HS-27A (cell line): ENCODE measurements around the gene INPP5J.
"Not testable (repeated sequence)": the region's sequence is repeated elsewhere in the genome, so short reads cannot be mapped to it uniquely, and the experiment has no call there.

Source experiments
- DNase-seq: peaks from one replicate; pipeline ENCODE4 v3.0.0-alpha.2; 2012; ENCODE audit warnings: low read depth, missing footprints

Gene INPP5J

DNA sequence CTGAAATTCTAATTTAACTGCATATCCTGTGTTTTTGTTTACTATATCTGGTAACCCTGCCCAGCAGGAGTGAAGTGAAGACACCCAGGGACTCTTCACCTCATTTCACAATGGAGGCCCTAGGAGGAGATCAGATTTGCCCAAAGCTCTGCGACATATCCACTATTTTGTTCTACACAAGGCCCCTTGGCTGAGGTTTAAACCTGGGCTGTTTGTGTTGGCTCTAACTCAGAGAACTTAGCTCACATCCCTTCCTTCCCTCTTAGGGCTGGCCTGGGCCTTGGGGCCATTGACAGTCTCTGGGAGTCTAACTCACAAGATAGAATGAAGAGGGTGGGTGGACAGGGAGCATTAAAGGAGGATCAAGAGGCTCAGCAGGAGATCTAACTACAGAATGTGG lies 25.7 kb downstream of the INPP5J start:
- no peak for DNase-seq

DNA sequence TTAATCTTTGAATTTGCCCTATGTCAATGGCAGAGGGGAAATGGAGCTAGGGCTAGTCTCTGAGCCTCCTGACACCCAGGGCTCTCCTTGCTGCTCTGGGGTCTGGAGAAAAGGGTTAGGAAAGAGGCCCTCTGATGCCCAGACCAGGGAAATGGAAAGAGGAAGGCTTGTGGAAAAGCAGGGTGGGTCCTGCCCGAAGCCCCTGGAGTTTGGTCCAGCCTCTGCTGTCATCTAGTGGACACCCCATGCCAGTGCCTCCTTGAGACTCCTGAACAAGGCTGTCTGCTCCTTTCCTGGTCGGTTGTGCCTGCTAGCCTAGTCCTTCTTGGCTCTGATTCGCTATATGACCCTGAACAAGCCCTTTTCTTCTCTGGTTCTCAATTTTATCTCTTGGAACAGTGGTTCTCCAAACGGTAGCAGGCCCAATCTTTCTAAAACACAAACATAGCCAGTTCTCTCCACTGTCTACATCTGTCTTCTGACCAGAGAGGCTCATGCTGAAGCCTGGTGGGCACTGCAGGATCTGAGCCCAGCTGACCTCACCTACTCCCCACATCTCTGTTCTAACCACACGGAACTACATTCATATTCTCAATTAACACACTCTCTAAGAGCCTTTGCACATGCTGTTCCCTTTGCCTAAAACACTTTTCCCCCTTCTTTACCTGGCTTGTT lies 26.3 kb downstream of the INPP5J start:
- no peak for DNase-seq

DNA sequence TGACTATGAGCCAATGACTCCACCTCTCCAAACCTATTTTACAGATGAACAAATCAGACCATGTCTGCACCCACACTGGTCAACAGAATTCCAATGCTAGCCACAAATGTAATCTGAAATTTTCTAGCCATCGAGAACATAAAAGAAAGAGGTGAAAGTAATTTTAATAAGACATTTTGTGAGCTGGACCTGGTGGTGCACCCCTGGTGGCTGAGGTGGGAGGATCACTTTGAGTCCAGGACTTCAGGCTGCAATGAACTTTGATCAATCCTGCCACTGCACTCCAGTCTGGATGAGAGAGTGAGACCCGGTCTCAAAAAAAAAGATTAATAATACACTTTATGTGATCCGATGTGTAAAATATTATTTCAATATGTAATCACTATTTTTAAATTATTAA lies 27.8 kb downstream of the INPP5J start:
- no peak for DNase-seq

DNA sequence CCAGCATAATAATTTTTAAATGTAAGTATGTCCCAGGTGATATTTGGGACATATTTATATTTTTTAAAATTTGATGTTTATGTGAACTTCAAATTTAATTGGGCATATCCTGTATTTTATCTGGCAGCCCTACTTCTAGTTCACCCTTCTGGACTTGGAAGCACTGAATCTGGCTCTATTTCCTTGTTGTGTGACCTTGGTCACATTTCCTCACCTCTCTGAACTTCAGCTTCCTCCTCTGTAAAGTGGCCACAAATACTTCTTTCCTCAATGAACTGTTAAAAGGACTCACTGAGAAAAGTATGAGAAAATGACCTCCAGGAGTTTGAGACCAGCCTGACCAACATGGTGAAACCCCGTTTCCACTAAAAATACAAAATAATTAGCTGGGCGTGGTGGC lies 29.1 kb downstream of the INPP5J start:
- DNase-seq = no peak

GRCh38 chr22:31153357-31153756 lies 30.6 kb downstream of the INPP5J start:
- no peak for DNase-seq

DNA sequence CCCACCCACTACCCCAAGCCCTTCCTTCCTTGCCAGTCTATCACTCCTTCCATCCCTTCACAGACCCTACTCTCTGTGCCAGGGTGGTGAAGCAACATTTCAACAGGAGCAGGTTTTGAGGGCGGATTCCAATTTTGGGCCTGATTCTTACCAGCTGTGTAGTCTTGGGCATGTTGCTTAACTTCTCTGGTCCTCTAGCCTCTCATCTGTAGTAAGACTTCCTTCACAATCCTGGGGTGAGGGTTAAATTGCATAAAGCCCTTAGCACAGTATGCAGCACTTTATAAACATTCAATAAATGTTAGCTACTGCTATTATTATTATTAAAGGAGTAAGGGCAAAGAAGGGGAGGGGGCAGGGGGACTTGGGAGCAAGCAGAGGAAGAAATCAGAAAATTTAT lies 32.2 kb downstream of the INPP5J start:
- no peak for DNase-seq

DNA sequence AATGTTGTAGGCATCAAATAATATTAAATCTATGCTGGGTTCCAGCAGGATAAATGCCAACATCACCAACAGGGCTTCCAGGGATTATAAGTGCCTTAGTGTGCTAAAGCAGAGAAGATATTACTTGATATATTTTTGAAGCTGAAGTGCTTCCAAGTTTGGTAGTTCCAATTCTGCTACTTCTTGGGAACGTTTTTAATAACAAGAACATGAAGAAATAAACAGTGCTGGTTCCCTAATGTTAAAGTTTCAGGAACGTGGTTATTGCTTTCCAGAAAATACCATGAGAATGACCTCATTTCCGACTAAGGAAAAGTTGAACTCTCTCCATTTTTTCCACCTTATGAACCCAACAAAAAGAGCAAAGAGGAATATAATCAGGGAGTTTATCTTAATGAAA lies 32.7 kb downstream of the INPP5J start:
- DNase-seq = no peak

- no peak for DNase-seq
Measured at GRCh38 chr22:31160328-31160978, 37.7 kb downstream of the INPP5J start.

- no peak for DNase-seq
Measured at GRCh38 chr22:31161386-31161785, 38.6 kb downstream of the INPP5J start.

GRCh38 chr22:31162015-31162765 lies 39.4 kb downstream of the INPP5J start:
- no peak for DNase-seq

GRCh38 chr22:31170971-31171370 lies 48.2 kb downstream of the INPP5J start:
- DNase-seq = no peak

DNA sequence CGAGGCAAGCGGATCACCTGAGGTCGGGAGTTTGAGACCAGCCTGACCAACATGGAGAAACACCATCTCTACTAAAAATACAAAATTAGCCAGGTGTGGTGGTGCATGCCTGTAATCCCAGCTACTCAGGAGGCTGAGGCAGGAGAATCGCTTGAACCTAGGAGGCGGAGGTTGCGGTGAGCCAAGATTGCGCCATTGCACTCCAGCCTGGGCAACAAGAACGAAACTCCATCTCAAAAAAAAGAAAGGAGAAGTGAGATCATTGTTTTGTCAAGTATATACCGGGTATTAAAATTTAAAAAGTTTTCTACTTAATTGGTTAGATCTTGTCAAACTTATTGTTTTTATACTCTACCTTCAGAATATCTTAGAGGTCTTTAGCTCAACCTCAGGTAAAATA lies 49.0 kb downstream of the INPP5J start:
- not testable (repeated sequence) for DNase-seq

DNA sequence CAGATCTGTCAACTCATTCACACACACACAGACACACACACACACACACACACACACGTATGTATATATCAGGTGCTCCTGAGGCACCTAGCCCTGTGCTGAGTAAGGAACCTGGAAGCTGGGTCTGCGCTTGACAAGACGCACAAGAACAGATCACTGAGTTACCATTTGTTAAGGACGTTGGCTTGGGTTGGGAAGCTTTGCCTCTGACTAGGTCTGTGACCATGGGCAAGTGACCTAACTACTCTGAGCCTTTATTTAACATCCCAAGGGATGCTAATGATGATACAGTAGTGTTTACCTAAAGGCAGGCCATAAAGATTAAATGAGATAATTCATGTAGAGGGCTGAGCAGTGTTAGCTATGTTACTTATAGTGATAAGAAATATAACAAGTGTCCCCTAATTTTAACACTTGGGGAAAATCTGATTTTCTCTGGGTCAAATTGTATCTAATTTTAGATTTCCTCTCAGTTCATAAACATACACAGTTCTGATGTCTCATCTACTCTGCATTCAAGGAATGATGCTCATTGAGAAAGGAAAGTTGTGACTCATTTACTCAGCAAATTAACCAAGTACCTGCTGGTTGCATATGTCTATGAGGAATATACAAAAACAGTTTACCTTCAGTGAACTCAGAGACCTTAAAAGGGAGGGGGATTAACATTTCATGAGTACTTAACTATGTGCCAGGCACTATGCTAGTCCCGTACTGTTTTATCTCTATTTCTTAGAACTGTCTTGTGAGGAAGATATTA lies 50.8 kb downstream of the INPP5J start:
- no peak for DNase-seq

- no peak for DNase-seq
Measured at GRCh38 chr22:31176923-31177322, 54.2 kb downstream of the INPP5J start.

DNA sequence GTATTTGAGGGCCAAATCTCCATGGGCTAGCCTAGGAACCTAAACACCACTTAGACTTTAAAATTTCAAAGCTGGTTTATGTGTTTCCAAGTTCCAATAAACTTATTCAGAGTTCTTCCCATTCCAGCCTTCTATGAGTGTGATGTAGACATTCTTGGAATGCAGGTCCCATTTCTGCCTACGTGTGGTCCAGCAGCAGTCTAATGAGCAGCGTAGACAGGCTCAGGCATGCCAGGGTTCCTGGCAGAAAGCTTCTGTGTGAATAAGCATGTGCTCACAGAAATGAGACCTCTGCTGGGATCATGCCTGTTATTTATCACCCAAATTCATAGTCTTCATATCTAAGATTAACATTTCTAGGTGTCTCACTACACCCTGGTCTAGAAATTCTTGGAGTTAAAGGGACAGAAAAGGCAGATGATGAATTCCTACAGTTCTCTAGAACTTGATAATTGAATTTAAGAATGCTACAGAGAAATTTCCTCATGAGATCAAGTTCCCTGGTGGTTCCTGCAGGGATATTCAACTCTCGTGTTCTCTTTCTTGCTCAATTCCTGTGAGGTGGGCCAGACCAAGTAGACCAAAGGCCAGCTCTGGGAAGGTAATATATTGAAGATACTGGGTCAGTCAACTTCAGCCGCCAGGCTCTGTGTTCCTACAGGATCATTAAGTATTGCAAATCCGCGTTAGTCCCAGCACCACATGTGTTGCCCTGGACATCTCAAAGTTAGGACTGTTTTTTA lies 54.8 kb downstream of the INPP5J start:
- peak; percentile 82 for DNase-seq

- no peak for DNase-seq
Measured at GRCh38 chr22:31178859-31179258, 56.1 kb downstream of the INPP5J start.

DNA sequence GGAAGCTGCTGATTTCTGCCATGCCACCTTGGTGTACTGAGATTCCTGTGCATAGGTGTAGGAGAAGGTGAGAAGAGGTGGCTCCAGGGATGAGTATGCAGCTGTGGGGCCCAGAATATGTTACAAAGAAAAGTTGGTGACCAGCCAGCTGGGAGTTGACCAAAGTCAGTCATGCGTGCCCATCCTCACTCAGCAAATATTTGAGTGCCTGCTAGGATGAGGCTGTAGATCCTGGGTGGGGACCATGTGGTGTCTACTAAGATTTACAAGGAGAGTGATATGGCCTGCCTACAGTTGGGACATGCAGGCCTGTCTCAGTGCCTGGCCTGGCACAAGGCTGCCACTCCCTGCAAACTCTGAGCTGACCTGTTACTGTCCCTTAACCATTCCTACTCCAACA lies 56.6 kb downstream of the INPP5J start:
- peak; percentile 61 for DNase-seq

GRCh38 chr22:31184015-31184414 lies 61.2 kb downstream of the INPP5J start:
- DNase-seq = no peak
